Neural cell (in vitro differentiated cells): ENCODE results near the gene ZSCAN31. TPM values are rescaled to one million over a fixed set of nuclear protein-coding genes. Genes with fewer than 3 reads are reported as not detected.

Experiments
- H2AFZ ChIP-seq: fragments of 200-600, 300-800 bp; sonication (generic), shearing (Covaris generic); 2 replicates; pipeline ENCODE4 v1.6.0; 2014; ENCODE audit warnings: low read depth, mild to moderate bottlenecking, antibody characterized with exemption, low read length, moderate library complexity
- H3F3A ChIP-seq: fragments of 200-600 bp; shearing (Covaris generic); 2 replicates; pipeline ENCODE4 v1.6.1; 2016; ENCODE audit warnings: mild to moderate bottlenecking, moderate library complexity, mixed read lengths, antibody characterized with exemption, low read length; ENCODE audit not compliant: insufficient read depth, poor library complexity, severe bottlenecking
- H3K27ac ChIP-seq: fragments of 200-600, 300-800 bp; sonication (generic), shearing (Covaris generic); 2 replicates; pipeline ENCODE4 v1.5.1; 2014; ENCODE audit warnings: mild to moderate bottlenecking, low read length, moderate library complexity
- H3K27me3 ChIP-seq: fragments of 300-800, 200-600 bp; sonication (generic), shearing (Covaris generic); 2 replicates; pipeline ENCODE4 v1.6.0; 2014; ENCODE audit warnings: mild to moderate bottlenecking, low read depth, low read length, moderate library complexity; ENCODE audit not compliant: insufficient read depth
- H3K36me3 ChIP-seq: fragments of 300-800, 200-600 bp; sonication (generic), shearing (Covaris generic); 2 replicates; pipeline ENCODE4 v1.5.1; 2014; ENCODE audit warnings: mild to moderate bottlenecking, antibody characterized with exemption, low read length, moderate library complexity; ENCODE audit not compliant: insufficient read depth
- H3K4me2 ChIP-seq: fragments of 300-800, 200-600 bp; sonication (generic), shearing (Covaris generic); 2 replicates; pipeline ENCODE4 v1.6.0; 2014; ENCODE audit warnings: mild to moderate bottlenecking, low read length
- H3K4me3 ChIP-seq: fragments of 300-800, 200-600 bp; sonication (generic), shearing (Covaris generic); 2 replicates; pipeline ENCODE4 v1.5.1; 2014; ENCODE audit warnings: mild to moderate bottlenecking, low read length, moderate library complexity
- H3K79me2 ChIP-seq: fragments of 200-600 bp; shearing (Covaris generic); replicated peaks from 2 replicates; pipeline ENCODE4 v1.6.0; 2014; ENCODE audit warnings: mild to moderate bottlenecking, low read length, moderate library complexity; ENCODE audit not compliant: insufficient read depth
- H3K9ac ChIP-seq: fragments of 300-800, 200-600 bp; sonication (generic), shearing (Covaris generic); 2 replicates; pipeline ENCODE4 v1.6.1; 2016; ENCODE audit warnings: mild to moderate bottlenecking, low read length, mixed read lengths
- H3K9me2 ChIP-seq: fragments of 200-600 bp; shearing (Covaris generic); 2 replicates; pipeline ENCODE4 v1.6.1; 2016; ENCODE audit warnings: mild to moderate bottlenecking, low read length, mixed read lengths; ENCODE audit not compliant: insufficient read depth
- H3K9me3 ChIP-seq: fragments of 200-600, 300-800 bp; sonication (generic), shearing (Covaris generic); 2 replicates; pipeline ENCODE4 v1.6.1; 2016; ENCODE audit warnings: mild to moderate bottlenecking, mixed run types, low read length, moderate library complexity, mixed read lengths
- H4K20me1 ChIP-seq: fragments of 200-600 bp; shearing (Covaris generic); 2 replicates; pipeline ENCODE4 v1.6.1; 2016; ENCODE audit warnings: mild to moderate bottlenecking, mixed run types; ENCODE audit not compliant: insufficient read depth
- CTCF ChIP-seq: fragments of 450-650 bp; IDR thresholded peaks from 2 replicates; pipeline ENCODE4 v1.5.1; 2014; ENCODE audit warnings: antibody characterized with exemption, mild to moderate bottlenecking, moderate library complexity; ENCODE audit not compliant: poor library complexity, severe bottlenecking
- EP300 ChIP-seq: fragments of 450-650 bp; conservative IDR thresholded peaks from 2 replicates; pipeline ENCODE4 v1.6.1; 2014; ENCODE audit warnings: antibody characterized with exemption, mild to moderate bottlenecking, moderate library complexity; ENCODE audit not compliant: poor library complexity, severe bottlenecking
- EZH2 ChIP-seq: fragments of 200-600, 300-800 bp; shearing (Covaris generic), sonication (generic); IDR thresholded peaks from 2 replicates; pipeline ENCODE4 v1.6.1; 2014; ENCODE audit warnings: antibody characterized with exemption, low read length, borderline replicate concordance, mild to moderate bottlenecking; ENCODE audit not compliant: insufficient read depth, poor library complexity, severe bottlenecking
- MXI1 ChIP-seq: fragments of 450-650 bp; conservative IDR thresholded peaks from 2 replicates; pipeline ENCODE4 v1.6.1; 2014; ENCODE audit warnings: antibody characterized with exemption, mild to moderate bottlenecking; ENCODE audit not compliant: poor library complexity, severe bottlenecking
- POLR2AphosphoS5 ChIP-seq: IDR thresholded peaks from 2 replicates; pipeline ENCODE4 v1.6.1; 2012
- RAD21 ChIP-seq: fragments of 450-650 bp; conservative IDR thresholded peaks from 2 replicates; pipeline ENCODE4 v1.6.1; 2014; ENCODE audit warnings: antibody characterized with exemption, mild to moderate bottlenecking, moderate library complexity
- REST ChIP-seq: IDR thresholded peaks from 2 replicates; pipeline ENCODE4 v1.6.1; 2012; ENCODE audit warnings: borderline replicate concordance
- SMC3 ChIP-seq: fragments of 450-650 bp; conservative IDR thresholded peaks from 2 replicates; pipeline ENCODE4 v1.6.1; 2014; ENCODE audit warnings: antibody characterized with exemption, mild to moderate bottlenecking, moderate library complexity; ENCODE audit not compliant: poor library complexity
- TAF1 ChIP-seq: IDR thresholded peaks from 2 replicates; pipeline ENCODE4 v1.6.1; 2012; ENCODE audit warnings: low read depth
- polyA plus RNA-seq: library from polyadenylated mRNA; depleted of rRNA; stranded (reverse); fragments of >200 nt; gene quantifications from 2 replicates; pipeline ENCODE4 v1.2.3, GENCODE V29; 2014

Gene ZSCAN31
- polyA plus RNA-seq, 1 donor from 2014 or later, result 2.6 TPM

- H3K27ac ChIP-seq, result no peak overlapping the region
- no peak overlapping the region for H2AFZ ChIP-seq
Measured at GRCh38 chr6:28333047-28333446, 2.9 kb downstream of the ZSCAN31 start.

GRCh38 chr6:28330041-28330440, 5.9 kb downstream of the ZSCAN31 start:
- TF ChIP-seq EZH2, result no peak
- no peak for TF ChIP-seq SMC3
- no peak for TF ChIP-seq TAF1
- TF ChIP-seq CTCF, result no peak
- no peak for TF ChIP-seq RAD21
- Histone ChIP-seq H3K9me2 (no peaks in the 10 kb centered on the region), H3K36me3 (peaks cover 12% of the 10 kb centered on the region), H3K27ac (no peak overlapping the region), H3F3A (no peaks in the 10 kb centered on the region), H2AFZ (no peak overlapping the region), H3K27me3 (no peaks in the 10 kb centered on the region), H3K79me2 (no peaks in the 10 kb centered on the region), H4K20me1 (no peaks in the 10 kb centered on the region), H3K9me3 (no peaks in the 10 kb centered on the region), H3K9ac (no peak overlapping the region), H3K4me2 (no peak overlapping the region), H3K4me3 (no peak overlapping the region)

More at GRCh38 chr6:28333047-28333446, 2.9 kb downstream of the ZSCAN31 start:
- Histone ChIP-seq H3K4me2 (no peak overlapping the region), H3F3A (peaks cover 11% of the 10 kb centered on the region), H3K4me3 (no peak overlapping the region), H3K9me3 (no peaks in the 10 kb centered on the region), H3K27me3 (no peaks in the 10 kb centered on the region), H3K9me2 (no peaks in the 10 kb centered on the region), H3K36me3 (no peaks in the 10 kb centered on the region), H4K20me1 (no peaks in the 10 kb centered on the region), H3K9ac (no peak overlapping the region), H3K79me2 (peaks cover 2% of the 10 kb centered on the region)
- TF ChIP-seq RAD21 (no peak), TAF1 (no peak), CTCF (no peak), MXI1 (no peak), EP300 (no peak), REST (no peak), SMC3 (no peak), EZH2 (no peak), POLR2AphosphoS5 (no peak)
